HG02938 (cell line): ENCODE results near the gene MCTS1.
"Not testable (repeated sequence)": the region's sequence is repeated elsewhere in the genome, so short reads cannot be mapped to it uniquely, and the experiment has no call there.

Source experiments
- ATAC-seq: cut with Tn5 transposase; IDR thresholded peaks from one replicate; pipeline ENCODE4 v1.9.1; 2021; ENCODE audit warnings: mild to moderate bottlenecking, moderate library complexity; ENCODE audit not compliant: unreplicated experiment

Gene MCTS1

GRCh38 chrX:120629667-120630537 lies 26.0 kb downstream of the MCTS1 start, which contains the start of gene C1GALT1C1:
Gene C1GALT1C1 (minus strand): TSS chrX:120630054. CDS start chrX:120627166, 2,888 bp downstream.
- ATAC-seq: peak; percentile 95

GRCh38 chrX:120638619-120639018 lies 34.7 kb downstream of the MCTS1 start:
- ATAC-seq: no peak

- ATAC-seq: no peak
These were observed 39.0 kb downstream of the MCTS1 start for GRCh38 chrX:120642871-120643270.

GRCh38 chrX:120647127-120647526 lies 43.2 kb downstream of the MCTS1 start:
- no peak for ATAC-seq

GRCh38 chrX:120652256-120652655 lies 48.4 kb downstream of the MCTS1 start:
- not testable (repeated sequence) for ATAC-seq

- no peak for ATAC-seq
These were observed 49.1 kb downstream of the MCTS1 start for GRCh38 chrX:120653000-120653399.

GRCh38 chrX:120660637-120661036 lies 56.7 kb downstream of the MCTS1 start:
- no peak for ATAC-seq
